Measurements from ENCODE around the gene KIAA0232.
"Not testable (repeated sequence)": the region's sequence is repeated elsewhere in the genome, so short reads cannot be mapped to it uniquely, and the experiment has no call there.

- not testable (repeated sequence) for TF ChIP-seq CTCF, POLR2A (IDR thresholded peaks at IDR 0.05)
Observed at GRCh38 chr4:6835616-6836015, 53.1 kb downstream of the KIAA0232 start.
